Stimulated activated CD4-positive, alpha-beta T cell treated with anti-CD3 and anti-CD28 coated beads, Interleukin-15, amount 100 ng/mL, for 48 hours (primary cell): ENCODE data around the gene APP.

Source experiments
- DNase-seq, 2 donors: peaks; one replicate each; pipeline ENCODE4 v3.0.0-alpha.2; 2020; ENCODE audit warnings: low read depth in 2 of 2

Gene APP

DNA sequence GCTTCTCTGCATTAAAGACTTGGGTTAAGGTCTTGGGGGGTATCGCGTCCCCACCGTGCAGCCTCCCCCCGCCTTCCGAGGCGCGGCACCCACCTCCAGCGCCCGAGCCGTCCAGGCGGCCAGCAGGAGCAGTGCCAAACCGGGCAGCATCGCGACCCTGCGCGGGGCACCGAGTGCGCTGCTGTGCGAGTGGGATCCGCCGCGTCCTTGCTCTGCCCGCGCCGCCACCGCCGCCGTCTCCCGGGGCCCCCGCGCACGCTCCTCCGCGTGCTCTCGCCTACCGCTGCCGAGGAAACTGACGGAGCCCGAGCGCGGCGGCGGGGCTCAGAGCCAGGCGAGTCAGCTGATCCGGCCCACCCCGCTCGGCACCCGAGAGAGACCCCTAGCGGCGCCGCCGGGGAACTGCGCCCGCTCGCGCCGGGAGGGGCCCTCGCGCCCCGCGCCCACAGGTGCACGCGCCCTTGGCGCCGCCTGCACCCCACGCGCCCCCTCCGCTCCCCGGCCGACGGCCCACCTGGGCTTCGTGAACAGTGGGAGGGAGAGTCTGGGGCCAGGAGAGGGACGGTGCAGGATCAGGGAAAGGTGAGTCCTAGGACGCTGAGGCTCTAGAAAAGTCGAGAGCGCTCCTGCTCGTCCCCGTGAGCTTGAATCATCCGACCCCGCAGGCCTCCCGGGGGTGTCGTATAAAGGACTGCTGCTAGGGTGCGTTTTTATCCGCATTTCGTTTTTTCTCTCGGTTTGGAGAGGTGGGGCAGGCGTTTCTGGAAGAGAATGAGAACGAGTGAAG is at the start of gene APP:
Gene APP, minus strand, starts transcription at position 300 of the 787 bp plus-strand sequence. Its CDS starts 150 bp downstream, at position 150.
- peak; percentile 71 to 84 for DNase-seq

DNA sequence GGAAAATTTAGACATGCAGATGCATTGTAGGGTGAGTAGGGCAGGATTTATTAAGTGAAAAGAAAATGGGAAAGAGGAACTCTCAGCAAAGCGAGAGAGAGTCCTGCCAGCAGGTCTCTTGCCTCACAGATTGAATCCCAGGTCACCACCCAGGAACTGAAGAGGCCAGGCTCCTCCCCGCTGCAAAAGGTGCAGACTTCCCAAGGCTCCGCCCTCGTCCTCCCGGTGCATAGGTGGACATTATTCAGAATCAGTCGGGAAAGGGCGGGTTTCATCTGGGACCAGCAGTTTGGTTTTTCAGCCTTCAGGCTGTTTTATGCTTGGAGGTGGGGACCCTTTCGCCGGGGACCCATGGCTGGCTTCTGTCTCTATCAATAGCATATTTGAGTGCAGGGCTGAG is 41.6 kb upstream of the APP start:
- no peak for DNase-seq

- no peak for DNase-seq
Observed at GRCh38 chr21:26210614-26211013, 40.0 kb upstream of the APP start.

GRCh38 chr21:26207021-26207420 is 36.5 kb upstream of the APP start:
- no peak for DNase-seq

- no peak for DNase-seq
Observed at GRCh38 chr21:26199456-26199855, 28.9 kb upstream of the APP start.

GRCh38 chr21:26195708-26196107 is 25.1 kb upstream of the APP start:
- DNase-seq = no peak

DNA sequence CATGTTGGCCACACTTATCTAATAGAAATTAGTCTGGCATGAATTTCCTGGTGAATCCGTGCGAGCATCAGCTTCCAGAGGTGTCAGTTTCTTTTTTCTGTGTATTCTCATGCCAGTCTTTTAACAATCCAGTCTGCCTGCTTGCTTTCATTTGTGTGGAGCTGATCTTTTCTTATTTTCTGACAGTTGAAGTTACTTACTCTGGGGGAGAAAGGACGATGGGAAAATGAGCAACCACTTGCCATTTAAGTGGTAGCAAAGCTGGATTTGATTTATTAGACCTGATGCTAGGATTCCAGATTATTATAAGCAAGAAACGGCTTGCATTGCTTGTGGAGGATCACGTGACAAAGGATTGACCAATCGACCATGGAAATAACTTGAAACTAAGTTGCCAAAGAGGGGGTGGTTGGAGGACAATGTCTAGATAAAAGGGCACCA is 24.3 kb upstream of the APP start:
- no peak for DNase-seq

DNA sequence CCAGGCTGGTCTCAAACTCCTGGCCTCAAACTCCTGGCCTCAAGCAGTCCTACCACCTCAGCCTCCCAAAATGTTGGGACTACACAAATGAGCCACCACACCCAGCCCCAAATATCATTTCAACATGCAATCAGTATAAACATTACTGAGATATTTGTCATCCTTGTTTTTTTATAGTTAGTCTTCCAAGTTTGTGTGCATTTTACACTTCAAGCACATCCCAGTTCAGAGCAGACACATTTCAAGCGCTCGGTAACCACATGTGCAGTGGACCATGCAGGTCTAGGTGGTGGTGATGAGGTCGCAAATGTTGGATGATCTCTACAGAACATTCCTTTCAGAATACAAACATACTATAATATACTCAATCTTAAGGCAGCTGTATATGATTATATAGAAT is 23.8 kb upstream of the APP start:
- no peak for DNase-seq

- DNase-seq = no peak
Observed at GRCh38 chr21:26191609-26192008, 21.0 kb upstream of the APP start.

DNA sequence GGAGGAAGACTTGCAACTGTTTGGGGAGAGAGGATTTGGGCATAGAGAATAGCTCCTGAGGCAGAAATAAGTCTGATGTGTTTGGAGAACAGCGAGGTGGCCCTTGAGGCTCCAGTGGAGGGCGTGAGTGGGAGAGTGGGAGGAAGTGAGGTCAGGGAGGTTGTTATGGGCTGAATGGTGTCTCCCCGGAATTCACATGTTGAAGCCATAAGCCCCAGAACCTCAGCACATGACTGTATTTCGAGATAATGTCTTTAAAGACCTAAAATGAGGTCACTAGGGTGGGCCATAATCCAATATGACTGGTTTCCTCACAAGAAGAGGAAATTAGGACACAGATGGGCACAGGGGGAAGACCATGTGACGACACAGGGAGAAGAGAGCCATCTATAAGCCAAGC is 17.9 kb upstream of the APP start:
- DNase-seq = no peak

GRCh38 chr21:26185446-26185845 is 14.9 kb upstream of the APP start:
- no peak for DNase-seq

DNA sequence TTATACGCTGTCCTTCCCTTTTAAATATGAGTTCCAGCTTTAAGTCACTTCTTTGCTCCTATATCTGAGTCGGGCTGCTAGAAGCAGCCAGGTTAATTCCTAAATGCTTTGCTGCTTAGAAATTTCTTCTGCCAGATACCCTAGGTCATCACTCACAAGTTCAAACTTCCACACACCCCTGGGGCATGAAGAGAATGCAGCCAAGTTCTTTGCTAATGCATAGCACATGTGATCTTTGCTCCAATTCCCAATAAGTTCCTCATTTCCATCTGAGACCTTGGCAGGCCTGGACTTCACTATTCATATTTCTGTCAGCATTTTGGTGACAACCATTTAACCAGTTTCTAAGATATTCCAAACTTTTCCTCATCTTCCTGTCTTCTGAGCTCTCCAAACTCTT is 14.5 kb upstream of the APP start:
- no peak for DNase-seq

DNA sequence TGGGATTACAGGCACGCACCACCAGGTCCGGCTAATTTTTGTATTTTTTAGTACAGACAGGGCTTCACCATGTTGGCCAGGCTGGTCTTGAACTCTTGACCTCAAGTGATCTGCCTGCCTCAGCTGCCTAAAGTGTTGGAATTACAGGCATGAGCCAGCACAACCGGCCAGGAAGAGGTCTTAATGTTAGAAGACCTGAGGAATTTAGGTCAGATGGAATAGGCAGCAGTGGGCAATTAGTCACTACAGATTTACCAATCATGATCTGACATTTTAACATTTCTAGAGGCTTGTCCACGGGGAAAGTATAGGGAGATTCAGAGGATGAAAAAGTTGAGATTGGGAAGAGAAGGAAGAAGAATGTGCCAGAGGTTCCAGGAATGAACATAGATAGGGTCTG is 8.9 kb upstream of the APP start:
- no peak for DNase-seq

- no peak for DNase-seq
Observed at GRCh38 chr21:26177746-26178426, 7.3 kb upstream of the APP start.

- no peak for DNase-seq
Observed at GRCh38 chr21:26177187-26177586, 6.6 kb upstream of the APP start.

DNA sequence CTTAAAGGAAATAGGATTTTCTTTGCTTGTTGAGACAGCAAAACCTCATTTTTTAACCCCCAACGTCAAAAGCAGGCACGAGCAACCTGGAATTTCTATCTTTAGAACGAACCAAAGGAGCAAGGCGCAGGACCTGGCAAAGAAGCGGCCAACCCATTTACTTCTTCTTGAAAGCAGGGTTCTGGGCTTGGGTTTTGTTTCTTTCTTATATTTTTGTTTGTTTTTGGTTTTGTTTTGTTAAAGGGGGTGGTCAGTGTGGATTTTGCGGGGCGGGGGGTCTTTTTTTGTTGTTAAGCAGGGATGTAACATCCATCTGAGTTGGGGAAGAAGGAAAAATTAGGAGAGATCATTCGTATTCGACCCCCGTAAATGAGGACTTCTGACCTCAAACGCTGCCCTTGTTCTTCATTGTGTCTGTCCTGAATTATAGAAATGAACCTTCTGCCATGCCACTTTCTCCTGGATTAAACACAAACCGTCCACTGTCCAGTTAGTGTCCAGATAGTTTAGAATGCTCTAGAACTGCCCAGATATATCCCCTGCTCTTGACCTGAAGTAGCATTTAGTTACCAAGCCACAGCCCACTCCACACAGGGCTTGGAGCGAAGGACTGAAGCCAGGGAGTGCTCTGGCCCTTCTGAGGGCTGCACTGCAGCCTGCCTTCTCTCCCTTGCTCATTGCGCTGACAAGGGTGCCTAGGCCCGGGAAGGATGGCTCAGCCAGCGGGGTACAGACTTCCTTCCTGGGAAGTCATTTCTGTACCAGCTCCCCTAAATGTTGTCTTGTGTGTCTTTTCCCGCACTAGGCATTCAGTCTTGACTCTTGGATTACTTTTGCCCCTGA is 909 bp upstream of the APP start:
- no peak for DNase-seq

DNA sequence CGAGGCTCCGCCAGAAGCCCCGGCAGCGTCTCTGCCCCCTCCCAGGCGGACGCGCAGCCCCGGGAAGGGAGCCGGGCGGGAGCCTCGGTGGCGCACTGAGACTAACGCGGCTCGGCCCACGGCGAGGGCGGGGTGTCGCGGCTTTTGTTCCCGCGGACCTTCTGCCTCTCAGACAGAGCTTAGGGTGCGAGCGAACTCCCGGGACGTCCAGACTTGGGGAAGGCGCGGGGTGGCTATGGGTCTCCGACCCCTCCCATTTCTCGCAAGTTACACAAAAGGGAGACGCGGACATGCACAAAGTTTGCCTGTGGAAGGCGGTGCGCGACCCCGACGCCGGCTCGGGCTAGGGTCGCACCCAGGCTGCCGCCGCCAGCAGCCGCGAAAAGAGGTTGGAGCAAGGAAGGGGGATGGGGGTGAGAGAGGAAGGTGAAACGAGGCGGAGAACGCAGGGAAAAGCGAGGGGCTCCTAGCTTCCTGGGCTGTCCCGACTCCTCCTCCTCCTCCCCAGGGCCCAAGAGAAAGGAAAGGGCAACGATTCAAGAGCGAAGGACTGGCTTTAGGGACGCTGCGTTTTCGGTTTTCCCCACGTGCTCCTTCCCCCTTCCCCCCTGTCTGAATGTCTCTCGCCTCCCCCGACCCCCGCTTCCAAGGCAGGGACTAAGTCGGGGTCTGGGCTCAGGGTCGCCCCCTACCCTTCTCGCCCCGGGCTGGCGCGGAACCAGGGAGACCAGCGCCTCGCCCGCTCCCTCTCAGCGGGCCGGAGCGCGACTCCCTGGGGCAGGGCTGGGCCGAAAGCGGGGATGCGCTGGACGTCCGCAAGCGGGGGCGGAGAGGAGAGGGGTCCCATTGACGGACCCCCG is 729 bp downstream of the APP start:
- DNase-seq = peak in 1 of 2 donors; percentile 42

DNA sequence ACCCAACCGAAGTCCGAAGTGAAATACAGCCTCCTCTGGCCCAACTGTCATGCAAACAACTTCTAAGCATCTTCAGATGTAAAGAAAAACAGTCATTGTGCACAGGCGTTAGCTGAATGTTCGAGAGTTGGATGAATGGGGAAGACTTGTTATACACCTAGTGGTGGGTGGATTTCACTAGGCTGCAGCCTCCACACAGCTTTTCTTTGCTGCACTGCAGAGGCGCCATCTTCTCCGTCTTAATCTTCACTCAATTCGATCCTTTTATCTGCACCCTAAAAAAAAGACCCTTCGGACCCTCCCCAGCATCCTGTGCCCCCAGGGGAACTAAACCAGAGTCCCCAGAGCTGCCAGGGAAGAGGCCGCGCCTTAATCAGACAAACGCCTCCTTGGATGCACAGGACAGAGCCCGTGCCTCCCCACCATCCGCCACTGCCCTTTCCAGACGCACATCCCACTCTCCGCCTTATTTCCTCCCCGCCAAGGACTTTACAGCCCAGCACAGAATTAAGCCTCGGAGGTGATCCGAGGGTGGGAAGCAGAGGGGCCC is 1.4 kb downstream of the APP start:
- DNase-seq = peak in 1 of 2 donors; percentile 24

DNA sequence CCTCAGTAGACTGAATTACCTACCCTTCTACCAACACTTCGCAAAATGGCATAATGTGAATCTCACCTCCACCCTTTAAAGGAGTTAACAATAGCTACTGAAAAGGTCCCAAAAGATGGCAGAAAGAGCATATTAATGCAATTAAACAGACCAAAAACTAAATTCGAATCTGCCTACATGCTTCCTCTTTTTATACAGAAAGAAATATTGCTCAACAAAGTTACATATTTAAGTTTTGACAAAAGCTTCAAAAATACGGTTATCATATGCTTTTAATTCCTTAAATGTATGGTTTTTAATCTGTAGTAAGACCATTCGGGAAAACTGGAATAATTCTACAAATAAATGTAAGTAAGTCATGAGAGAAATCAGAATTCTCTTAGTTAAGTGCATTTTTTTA is 2.2 kb downstream of the APP start:
- no peak for DNase-seq

- DNase-seq = no peak
Observed at GRCh38 chr21:26167593-26167992, 3.0 kb downstream of the APP start.

GRCh38 chr21:26165331-26165730 is 5.2 kb downstream of the APP start:
- DNase-seq = no peak
